Fibroblast of skin of left biceps (primary cell): ENCODE measurements around the gene SARS2.
"Not testable (repeated sequence)": the region's sequence is repeated elsewhere in the genome, so short reads cannot be mapped to it uniquely, and the experiment has no call there.

Experiments
- DNase-seq, 2 experiments: peaks; one replicate each; pipeline ENCODE4 v3.0.0-alpha.2; 2013; ENCODE audit warnings: low read depth in 2 of 2

The SARS2 gene

DNA sequence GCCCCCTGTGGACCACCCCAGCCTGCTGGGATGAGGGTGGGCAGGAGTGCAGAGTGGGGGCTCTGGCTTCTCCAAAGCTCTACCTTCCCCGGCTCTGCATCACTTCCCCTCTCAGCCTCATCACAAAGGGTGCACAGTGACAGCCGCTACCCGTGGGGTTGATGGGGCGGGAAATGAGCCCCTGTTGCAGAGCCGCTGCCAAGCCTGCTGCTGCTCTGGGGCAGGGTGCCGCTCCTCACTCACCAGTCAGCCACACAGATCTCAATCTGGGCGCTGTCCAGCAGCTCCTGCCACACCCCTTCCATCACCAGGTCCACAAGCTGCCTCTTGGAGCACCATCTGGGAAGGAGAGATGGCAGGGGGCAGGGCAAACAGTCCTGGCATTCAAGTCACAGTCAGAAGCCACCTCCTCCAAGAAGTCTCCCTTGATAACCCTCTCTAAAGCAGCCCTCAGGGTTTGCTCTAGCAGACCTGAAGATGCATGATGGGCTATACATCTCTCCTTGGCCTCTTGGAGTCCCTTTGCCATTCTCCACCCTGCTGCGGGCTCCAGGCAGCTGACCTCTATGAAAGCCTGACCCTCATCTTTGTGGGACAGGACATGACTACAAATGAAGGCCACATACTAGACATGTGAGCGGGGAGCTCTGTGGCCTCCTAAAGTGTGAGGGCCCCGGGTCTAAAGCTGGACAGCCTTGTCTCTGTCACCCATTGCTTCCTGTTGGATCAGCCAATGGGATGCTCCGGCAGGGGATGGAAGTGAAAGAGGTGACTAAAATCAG lies 15.9 kb upstream of the SARS2 start:
- no peak for DNase-seq

DNA sequence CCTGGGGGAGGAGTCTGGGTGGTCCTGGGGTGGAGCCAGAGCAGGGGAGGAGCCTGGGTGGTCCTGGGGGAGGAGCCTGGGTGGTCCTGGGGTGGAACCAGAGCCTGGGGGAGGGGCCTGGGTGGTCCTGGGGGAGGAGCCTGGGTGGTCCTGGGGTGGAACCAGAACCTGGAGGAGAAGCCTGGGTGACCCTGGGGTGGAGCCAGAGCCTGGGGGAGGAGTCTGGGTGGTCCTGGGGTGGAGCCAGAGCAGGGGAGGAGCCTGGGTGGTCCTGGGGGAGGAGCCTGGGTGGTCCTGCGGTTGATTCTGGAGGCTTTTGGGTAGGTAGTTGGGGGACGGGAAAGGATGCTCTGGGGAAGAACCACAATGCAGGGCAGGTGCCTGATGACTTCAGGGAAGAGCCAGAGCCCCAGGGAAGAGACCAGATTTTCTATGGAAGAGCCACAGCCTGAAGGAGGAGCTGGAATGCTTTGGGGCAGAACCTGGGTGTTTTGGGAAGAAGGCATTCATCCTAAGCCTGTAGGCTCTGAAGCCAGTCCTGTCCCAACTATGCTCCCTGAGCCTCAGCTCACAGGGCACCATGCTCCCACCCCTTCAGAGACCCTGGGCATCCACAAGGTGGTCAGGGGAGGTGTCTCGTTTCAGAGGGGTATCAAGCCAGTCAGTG lies 15.1 kb upstream of the SARS2 start:
- no peak for DNase-seq

DNA sequence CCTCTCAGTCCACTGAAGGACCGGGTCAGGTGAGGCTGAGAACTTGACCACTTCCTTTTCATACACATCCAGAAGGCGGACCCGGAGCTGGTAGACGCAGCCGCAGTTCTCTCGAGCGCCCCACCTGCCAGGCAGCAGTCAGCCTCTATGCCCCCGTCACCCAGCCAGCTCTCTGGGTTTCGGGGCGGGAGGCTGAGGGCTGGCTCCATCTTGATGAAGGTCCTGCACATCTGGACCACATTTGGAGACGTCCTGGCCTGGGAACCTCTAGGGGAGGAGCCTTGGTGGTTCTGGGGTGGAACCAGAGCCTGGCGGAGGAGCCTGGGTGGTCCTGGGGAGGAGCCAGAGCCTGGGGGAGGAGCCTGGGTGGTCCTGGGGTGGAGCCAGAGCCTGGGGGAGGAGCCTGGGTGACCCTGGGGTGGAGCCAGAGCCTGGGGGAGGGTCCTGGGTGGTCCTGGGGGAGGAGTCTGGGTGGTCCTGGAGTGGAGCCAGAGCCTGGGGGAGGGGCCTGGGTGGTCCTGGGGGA lies 14.5 kb upstream of the SARS2 start:
- DNase-seq, result no peak

DNA sequence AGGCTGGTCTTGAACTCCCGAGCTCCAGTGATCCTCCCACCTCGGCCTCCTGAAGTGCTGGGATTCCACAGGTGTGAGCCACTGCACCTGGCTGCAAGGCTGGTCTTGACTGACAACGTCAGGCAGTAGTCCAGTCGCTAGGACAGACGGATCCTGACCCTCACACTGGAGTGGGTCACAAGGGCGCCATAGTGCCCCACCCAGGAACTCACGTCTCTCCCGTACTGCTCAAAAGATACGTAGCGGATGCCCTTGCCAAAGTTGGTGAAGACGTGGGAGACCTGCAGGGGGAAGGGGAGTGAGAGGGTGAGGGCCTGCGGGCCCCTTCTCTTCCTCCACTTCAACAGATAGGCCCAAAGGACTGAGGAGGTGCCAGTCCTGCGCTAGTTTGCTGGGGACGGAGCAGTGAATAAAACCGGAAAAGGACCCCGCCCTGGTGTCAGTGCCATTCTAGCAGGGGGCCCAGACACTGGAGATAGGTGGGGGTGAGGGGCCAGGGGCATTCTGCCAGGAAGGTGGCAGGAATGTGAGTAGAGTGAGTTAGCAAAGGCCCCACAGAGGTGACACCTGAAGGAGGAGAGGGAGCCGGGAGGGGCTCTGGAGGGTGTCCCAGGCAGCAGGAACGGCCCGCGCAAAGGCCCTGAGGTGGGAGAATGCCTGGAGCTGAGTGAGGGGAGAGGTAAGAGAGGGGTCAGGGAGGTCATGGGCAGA lies 12.1 kb upstream of the SARS2 start:
- DNase-seq, result no peak

DNA sequence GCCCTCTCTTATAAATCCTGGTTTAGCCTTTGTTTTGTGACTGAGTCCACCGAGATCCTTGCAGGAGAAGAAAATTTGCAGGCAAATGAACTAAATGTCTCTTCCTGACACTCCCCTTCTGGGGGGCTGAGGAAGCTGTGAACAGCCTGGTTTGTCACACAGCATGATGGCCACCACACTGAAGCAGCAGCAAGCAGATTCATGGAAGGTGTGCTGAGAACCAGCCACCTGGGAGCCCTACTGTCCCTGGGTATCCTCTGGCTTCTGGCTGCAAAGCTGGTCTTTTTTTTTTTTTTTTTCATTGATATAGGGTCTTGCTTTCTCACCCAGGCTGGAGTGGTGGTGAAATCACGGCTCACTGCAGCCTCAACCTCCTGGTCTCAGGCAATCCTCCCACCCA lies 11.4 kb upstream of the SARS2 start:
- DNase-seq, result no peak

DNA sequence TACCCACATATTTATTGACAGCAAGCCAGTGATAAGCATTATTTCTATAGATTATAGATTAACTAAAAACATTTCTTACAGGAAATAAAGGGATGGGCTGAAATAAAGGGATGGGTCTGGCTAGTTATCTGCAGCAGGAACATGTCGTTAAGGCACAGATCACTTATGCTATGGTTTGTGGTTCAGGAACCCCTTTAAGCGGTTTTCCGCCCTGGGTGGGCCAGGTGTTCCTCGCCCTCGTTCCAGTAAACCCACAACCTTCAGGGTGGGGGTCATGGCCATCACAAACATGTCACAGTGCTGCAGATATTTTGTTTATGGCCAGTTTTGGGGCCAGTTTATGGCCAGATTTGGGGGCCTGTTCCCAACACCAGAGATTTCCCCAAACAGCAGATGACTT lies 10.9 kb upstream of the SARS2 start:
- DNase-seq, result not testable (repeated sequence)

DNA sequence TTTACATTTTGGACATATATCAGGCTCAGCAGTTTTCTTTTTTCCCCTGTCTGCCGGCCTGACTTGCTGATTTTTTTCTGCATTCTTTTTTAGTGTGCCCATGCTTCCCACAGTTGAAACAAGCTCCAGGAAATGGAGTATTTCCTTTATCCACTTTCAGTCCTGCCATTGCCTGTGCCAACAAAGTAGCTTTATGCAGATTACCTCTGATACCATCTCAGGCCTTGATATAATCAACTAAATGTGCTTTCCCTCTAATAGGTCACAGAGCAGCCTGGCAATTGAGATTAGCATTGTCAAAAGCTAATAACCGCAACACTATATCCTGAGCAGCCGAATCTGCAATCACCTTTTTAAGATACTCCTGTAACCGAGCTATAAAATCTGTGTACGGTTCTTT lies 9.4 kb upstream of the SARS2 start:
- DNase-seq, result no peak

DNA sequence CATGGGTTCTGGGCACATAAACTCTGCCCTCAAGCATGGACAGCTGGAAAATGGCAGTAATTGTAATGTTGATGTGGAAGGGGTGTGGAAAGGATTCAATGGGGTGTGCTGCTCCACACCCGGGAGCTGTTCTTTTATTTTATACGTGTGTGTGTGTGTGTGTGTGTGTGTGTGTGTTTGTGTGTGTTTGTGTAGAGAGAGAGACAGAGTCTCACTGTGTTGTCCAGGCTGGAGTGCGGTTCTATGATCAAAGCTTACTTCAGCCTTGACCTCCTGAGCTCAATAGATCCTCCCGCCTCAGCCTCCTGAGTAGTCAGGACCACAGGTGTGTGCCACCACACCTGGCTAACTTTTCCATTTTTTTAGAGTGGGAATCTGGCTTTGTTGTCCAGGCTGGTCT lies 3.0 kb upstream of the SARS2 start:
- no peak for DNase-seq

DNA sequence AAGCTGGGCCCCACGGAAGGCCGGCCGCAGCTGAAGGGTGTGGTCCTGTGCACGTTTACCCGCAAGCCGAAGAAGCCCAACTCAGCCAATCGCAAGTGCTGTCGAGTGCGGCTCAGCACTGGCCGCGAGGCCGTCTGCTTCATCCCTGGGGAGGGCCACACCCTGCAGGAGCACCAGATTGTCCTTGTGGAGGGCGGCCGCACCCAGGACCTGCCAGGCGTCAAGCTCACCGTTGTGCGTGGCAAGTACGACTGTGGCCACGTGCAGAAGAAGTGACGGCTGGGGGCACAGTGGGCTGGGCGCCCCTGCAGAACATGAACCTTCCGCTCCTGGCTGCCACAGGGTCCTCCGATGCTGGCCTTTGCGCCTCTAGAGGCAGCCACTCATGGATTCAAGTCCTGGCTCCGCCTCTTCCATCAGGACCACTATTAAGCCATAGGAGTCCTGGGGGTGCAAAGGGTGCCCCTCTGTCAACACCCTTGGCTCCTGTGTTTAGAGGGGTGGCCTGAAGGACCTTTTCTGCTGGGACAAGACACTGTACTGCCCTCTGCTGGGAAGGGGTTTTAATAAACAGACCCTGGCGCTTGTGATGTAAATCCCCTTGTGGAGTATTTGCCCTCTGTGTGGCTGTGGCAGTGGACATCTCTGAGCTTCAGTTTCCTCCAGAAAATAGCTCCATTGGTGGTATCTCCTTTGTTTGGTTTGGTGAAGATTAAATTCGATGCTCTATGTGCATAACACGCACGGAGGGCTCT lies 2.0 kb upstream of the SARS2 start:
- no peak for DNase-seq

DNA sequence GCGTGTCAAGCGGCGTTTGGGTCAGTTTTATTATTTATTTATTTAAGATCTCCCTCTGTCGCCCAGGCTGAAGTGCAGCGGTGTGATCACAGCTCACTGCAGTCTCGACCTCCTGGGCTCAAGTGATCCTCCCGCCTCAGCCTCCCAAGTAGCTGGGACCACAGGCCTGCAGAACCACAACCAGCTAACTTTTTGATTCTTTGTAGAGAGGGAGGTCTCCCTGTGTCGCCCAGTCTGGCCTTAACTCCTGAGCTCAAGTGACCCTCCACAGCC lies 894 bp upstream of the SARS2 start:
- DNase-seq, result no peak

DNA sequence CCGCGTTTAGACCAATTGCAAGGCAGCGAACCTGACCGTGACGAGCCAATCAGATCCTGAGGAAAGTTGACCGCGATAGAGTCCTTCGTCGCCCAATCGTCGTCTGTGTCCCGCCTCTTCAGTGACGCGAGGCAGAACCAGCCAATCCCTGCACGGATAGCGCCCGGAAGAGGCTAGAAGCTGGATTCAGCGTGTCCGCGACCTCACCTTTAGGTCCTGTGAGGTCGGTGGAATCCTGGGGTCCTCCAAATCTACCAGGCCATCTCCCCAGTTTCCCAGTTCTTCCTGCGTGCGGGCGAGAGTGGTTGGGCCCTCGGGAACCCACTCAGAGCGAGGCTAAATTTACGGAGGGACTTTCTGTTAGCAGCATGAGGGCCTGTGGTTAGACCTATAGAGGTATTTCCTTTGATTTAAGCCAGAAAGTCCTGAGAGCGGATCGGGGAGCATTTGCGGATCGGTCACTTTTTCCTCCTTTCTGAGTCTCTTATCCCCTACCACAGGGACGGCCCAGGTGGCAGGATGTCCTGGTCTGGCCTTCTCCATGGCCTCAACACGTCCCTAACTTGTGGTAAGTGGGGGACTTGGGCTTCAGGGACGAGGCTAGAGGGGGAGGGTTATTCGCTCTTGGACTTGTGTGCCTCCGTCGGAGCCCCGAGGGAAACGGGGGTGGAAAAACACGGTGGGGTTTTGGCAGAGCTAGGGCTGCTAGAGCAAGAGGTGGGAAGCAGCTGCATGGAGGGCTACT lies 385 bp upstream of the SARS2 start, which contains the start of gene MRPS12:
Gene MRPS12, plus strand, starts transcription at position 169 of the 745 bp plus-strand sequence. Its CDS starts 351 bp downstream, at position 520.
- peak; percentile 96 to 97 for DNase-seq

DNA sequence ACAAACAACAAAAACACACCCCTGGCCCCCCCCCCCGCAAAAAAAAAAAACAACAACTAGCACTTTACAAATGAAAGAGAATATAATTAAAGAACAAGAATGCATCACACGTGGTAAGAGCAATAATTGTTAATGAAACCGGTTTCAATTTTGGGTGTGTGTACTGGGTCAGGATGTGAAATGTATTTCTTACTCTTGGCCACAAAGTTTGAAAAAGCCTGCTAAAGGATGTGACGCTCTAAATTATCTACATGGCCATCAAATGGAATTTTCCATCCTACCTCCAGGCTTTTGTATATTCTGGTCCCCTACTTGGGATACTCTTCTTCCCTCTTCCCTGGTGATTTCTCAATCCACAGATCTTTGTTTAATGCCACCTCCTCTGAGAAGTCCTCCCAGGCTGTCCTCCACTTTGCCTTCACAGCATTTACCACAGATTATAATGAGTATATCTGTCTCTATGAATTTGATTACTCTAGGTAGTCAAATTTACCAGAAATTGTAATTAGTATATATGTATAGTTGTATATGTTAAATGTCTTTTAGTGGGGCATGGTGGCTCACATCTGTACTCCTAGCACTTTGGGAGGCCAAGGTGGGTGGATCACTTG lies 2.1 kb downstream of the SARS2 start:
- DNase-seq, result no peak

DNA sequence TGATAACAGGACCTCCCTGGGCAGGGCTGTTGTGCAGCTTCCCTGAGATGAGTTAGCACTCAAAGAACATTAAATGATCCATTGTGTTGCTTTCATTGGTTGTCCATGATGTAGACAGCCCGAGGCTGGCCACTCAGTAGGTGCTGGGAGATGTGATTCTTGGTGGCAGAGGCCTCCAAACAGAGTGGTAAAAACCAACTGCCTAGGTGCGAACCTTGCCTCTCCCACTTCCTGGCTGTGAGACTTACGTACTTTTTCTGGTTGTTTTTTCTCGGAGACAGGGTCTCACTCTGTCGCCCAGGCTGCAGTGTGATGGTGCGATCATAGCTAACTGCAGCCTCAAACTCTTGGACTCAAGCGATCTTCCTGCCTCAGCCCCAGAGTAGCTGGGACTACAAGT lies 6.2 kb downstream of the SARS2 start:
- no peak for DNase-seq

DNA sequence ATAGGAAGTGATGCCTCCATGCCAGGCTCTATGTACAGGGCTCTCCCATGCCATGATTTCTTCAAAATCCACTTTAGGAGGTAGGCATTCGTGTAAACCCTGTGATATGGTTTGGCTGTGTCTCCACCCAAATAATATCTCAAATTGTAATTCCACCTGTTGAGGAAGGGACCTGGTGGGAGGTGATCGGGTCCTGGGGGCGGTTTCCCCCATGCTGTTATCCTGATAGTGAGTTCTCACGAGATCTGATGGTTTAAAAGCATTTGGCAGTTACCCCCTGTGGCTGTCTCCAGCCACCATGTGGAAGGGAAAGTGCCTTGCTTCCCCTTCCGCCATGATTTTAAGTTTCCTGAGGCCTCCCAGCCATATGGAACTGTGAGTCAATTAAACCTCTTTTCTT lies 8.1 kb downstream of the SARS2 start:
- no peak for DNase-seq

DNA sequence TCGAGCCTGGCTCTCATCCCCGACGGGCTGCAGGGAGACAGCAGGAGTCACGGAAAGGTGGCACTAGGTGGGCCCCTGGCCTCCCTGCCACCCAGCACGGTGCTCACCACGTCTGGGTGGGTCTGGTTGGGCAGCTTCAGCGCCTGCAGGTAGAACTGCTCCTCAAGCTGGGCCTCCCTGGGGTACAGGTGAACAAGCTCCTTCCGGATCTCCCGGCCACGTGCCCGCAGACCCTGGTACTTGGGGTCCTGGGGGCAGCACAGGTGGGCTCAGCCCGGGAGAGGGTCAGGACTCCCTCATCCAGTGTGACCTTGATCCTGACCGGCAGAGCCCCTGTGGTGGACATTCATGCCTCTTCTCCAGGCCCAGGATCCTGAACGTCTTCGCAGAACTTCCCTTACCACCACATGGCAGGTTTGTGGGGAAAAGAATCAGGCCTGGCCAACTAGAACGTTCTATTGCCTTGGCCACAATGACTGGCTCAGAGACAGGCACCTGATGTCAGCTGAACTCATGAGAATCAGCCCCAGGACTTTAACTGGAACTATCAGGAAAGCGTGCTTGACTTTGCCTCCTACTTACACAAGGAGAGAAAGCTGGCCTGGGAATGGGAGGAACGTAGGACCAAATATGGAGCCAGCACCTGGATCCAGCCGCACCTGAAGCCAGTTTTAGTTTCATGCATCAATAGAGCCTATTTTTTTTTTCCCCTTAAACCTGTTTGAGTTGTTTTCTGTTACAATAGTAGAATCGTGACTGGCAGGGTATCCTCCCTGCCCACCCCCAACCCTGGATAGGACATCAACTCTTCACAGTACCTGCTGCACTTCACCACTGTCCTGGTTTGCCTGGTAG lies 8.9 kb downstream of the SARS2 start:
- no peak for DNase-seq

DNA sequence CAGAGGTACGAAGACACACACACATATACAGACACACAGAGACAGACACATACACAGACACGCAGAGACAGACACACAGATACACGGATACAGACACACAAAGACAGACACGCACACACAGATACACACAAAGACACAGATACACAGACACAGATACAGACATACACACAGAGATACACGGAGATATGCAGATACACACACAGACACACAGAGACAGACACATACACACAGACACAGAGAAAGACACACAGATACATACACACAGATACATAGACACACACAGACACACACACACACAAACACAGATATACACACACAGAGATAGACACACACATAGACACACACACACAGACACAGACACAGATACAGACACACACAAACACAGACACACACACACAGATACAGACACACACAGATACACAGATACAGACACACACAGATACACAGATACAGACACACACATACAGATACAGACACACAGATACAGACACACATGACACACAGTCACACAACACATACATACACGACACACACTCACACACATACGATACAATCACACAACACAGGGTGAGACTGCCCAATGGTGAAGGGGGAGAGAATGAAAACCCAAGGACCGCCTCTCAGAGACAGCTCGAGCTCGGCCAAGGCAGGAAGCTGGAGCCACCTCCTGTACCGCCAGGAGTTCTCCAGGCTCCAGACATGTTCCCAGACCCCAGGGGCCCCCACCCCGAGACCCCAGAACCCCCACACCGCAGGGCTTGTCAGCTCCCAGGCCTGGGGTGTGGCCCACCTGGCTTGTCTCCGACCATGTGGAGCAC lies 9.8 kb downstream of the SARS2 start:
- no peak for DNase-seq

DNA sequence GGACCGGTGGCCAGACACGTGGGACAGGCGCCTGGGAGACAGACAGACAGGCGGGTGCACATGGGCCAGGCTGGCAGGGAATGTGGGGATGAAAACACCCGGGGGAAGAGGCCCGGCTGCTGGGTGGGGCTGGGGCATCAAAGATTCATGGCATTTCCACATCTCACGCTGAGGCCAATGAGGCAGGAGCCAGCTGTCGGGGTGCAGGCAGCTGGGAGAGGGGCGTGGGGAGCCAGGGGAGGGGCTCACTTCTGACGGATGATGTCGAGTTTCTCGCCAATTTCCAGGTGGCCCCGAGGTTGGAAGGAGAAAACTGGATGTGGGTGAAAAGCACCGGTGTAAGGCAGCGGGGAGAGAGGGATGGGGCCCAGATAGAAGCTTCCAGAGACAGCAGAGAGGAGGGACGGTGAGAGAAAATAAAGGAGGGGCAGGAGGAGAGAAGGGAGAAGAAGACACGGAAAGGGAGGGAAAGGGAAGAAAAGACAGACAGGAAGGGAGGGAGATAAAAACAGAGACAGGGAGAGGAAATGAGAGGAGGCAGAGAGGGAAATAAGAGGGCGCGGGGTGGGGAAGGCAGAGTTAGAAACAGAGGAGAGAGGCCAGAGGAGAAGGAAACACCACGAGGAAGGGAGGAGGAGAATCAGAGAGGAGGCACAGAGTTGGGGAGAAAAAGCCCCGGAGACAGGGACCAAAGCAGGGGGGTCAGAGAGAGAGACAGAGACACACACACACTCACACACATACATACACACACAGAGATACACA lies 10.5 kb downstream of the SARS2 start:
- no peak for DNase-seq

DNA sequence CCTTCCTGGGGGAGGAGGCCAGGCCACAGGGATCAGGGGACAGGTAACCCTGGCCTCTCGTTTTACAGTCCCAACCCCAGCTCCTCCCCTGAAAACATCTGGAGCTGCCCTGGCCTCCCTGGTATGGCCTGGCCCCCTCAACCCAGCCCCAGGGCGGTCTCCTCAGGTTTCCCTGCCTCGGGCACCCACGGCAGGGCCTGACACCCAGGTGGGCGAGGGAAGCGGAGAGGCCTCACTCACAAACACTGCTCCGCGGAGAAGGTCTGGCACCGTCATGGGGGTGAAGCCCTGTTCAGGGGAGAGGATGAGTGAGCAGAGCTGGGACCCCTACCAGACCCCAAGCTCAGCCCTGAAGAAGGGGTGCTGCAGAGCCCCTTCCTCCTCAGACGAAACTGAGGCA lies 12.0 kb downstream of the SARS2 start:
- no peak for DNase-seq
